ENCODE data around the gene APOBEC3B.
"Not testable (repeated sequence)": the region's sequence is repeated elsewhere in the genome, so short reads cannot be mapped to it uniquely, and the experiment has no call there.

The APOBEC3B gene

DNA sequence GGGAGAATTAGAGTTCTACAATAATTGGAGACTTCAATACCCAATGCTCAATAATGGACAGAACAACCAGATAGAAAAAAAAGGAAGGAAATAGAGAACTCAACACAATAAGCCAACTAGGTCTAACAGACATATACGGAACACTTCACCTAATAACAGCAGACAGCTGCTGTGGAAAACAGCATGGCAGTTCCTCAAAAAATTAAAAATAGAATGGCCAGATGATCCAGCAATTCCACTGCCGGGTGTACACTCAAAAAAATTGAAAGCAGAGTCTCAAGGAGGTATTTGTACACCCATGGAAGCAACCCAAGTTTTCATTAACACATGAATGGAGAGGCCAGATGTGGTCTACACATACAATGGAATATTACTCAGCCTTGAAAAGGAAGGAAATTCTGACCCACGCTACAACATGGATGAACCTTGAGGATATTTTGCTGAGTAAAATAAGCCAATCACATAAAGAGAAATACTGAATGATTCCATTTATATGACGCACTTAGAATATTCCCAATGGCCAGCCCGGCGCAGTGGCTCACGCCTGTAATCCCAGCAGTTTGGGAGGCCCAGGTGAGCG lies 26.2 kb downstream of the APOBEC3B start:
- H3K9ac ChIP-seq (ENCODE audit: low read depth, low read length); H3K27me3 ChIP-seq (ENCODE audit: control insufficient read depth, insufficient read depth, low read length); H3K4me3 ChIP-seq (ENCODE audit: low read depth, low read length); H3K4me1 ChIP-seq (ENCODE audit: control insufficient read depth, insufficient read depth, low read length); H3K9me3 ChIP-seq (ENCODE audit: control insufficient read depth, insufficient read depth, low read length); H3K27ac ChIP-seq (ENCODE audit: low read depth, low read length); H3K36me3 ChIP-seq (ENCODE audit: control insufficient read depth, insufficient read depth, low read length): not testable (repeated sequence)

- Histone ChIP-seq H3K27me3 (ENCODE audit: control insufficient read depth, insufficient read depth, low read length) (no peaks in the 10 kb centered on the region), H3K4me3 (ENCODE audit: low read depth, low read length) (no peak overlapping the region), H3K9ac (ENCODE audit: low read depth, low read length) (no peak overlapping the region)
Observed at GRCh38 chr22:39010946-39011345, 28.8 kb downstream of the APOBEC3B start.

DNA sequence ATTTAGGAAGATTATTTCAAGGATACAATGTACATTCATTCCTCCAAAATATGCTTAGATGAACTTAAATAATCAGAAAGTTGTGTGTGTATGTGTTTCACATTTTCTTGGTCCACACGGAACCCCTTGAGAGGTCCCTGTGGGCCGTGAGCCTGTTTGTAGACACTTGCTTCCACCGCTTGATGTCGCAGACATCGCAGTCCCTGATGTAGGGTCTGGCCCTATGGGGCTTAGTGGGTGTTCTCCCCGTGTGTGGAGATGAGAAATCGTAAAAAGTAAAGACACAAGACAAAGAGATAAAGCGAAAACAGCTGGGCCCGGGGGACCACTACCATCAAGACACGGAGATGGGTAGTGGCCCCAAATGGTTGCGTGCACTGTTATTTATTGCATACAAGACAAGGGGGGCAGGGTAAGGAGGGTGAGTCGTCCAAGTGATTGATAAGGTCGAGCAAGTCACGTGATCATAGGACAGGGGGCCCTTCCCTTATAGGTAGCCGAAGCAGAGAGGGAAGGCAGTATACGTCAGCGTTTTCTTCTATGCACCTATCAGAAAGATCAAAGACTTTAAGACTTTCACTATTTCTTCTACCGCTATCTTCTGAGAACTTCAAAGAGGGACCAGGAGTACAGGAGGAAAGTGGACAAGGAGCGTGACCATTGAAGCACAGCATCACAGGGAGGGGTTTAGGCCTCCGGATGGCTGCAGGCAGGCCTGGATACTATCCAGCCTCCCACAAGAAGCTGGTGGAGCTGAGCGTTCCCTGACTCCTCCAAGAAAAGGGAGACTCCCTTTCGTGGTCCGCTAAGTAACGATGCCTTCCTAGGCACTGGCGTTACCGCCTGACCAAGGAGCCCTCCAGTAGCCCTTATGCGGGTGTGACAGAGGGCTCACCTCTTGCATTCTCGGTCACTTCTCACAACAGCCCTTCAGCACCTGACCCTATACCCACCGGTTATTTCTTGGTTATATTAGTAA lies 30.7 kb downstream of the APOBEC3B start:
- peaks cover 28% of the 10 kb centered on the region for H3K4me1 ChIP-seq (ENCODE audit: control insufficient read depth, insufficient read depth, low read length)
- H3K27ac ChIP-seq (ENCODE audit: low read depth, low read length) = no peak overlapping the region
- H3K9ac ChIP-seq (ENCODE audit: low read depth, low read length) = no peak overlapping the region
- no peaks in the 10 kb centered on the region for H3K27me3 ChIP-seq (ENCODE audit: control insufficient read depth, insufficient read depth, low read length)
- H3K36me3 ChIP-seq (ENCODE audit: control insufficient read depth, insufficient read depth, low read length) = no peaks in the 10 kb centered on the region
- no peaks in the 10 kb centered on the region for H3K9me3 ChIP-seq (ENCODE audit: control insufficient read depth, insufficient read depth, low read length)
- no peak overlapping the region for H3K4me3 ChIP-seq (ENCODE audit: low read depth, low read length)

More at GRCh38 chr22:39010946-39011345, 28.8 kb downstream of the APOBEC3B start:
- Histone ChIP-seq H3K9me3 (ENCODE audit: control insufficient read depth, insufficient read depth, low read length) (no peaks in the 10 kb centered on the region), H3K36me3 (ENCODE audit: control insufficient read depth, insufficient read depth, low read length) (no peaks in the 10 kb centered on the region), H3K27ac (ENCODE audit: low read depth, low read length) (no peak overlapping the region), H3K4me1 (ENCODE audit: control insufficient read depth, insufficient read depth, low read length) (peaks cover 23% of the 10 kb centered on the region)

- peak overlapping the region; percentile 76 for H3K27ac ChIP-seq (ENCODE audit: low read depth, low read length)
- H3K9ac ChIP-seq (ENCODE audit: low read depth, low read length) = not testable (repeated sequence)
Observed at GRCh38 chr22:39013561-39013941, 31.4 kb downstream of the APOBEC3B start.

GRCh38 chr22:39013942-39014722 lies 32.0 kb downstream of the APOBEC3B start, which contains the start of gene APOBEC3C:
TSS of gene APOBEC3C (plus strand) at chr22:39014257. CDS start at chr22:39014363, 106 bp downstream.
- peak within 1 kb of the TSS; percentile 76 for H3K27ac ChIP-seq (ENCODE audit: low read depth, low read length)
- no peaks in the 10 kb centered on the region for H3K36me3 ChIP-seq (ENCODE audit: control insufficient read depth, insufficient read depth, low read length)
- peak within 1 kb of the TSS; percentile 9; the same call in 1 of the 2 replicates for H3K9ac ChIP-seq (ENCODE audit: low read depth, low read length)
- H3K9me3 ChIP-seq (ENCODE audit: control insufficient read depth, insufficient read depth, low read length) = no peaks in the 10 kb centered on the region
- peaks cover 40% of the 10 kb centered on the region for H3K4me1 ChIP-seq (ENCODE audit: control insufficient read depth, insufficient read depth, low read length)
- peak within 1 kb of the TSS; percentile 39 for H3K4me3 ChIP-seq (ENCODE audit: low read depth, low read length)
- no peaks in the 10 kb centered on the region for H3K27me3 ChIP-seq (ENCODE audit: control insufficient read depth, insufficient read depth, low read length)

More at GRCh38 chr22:39013561-39013941, 31.4 kb downstream of the APOBEC3B start:
- not testable (repeated sequence) for H3K36me3 ChIP-seq (ENCODE audit: control insufficient read depth, insufficient read depth, low read length); H3K27me3 ChIP-seq (ENCODE audit: control insufficient read depth, insufficient read depth, low read length); H3K9me3 ChIP-seq (ENCODE audit: control insufficient read depth, insufficient read depth, low read length); H3K4me3 ChIP-seq (ENCODE audit: low read depth, low read length)
- peaks cover 35% of the 10 kb centered on the region for H3K4me1 ChIP-seq (ENCODE audit: control insufficient read depth, insufficient read depth, low read length)

- not testable (repeated sequence) for H3K36me3 ChIP-seq (ENCODE audit: control insufficient read depth, insufficient read depth, low read length); H3K27me3 ChIP-seq (ENCODE audit: control insufficient read depth, insufficient read depth, low read length); H3K9me3 ChIP-seq (ENCODE audit: control insufficient read depth, insufficient read depth, low read length); H3K9ac ChIP-seq (ENCODE audit: low read depth, low read length)
- Histone ChIP-seq H3K27ac (ENCODE audit: low read depth, low read length) (peak overlapping the region; percentile 76), H3K4me3 (ENCODE audit: low read depth, low read length) (peak overlapping the region; percentile 39; the same call in 1 of the 2 replicates), H3K4me1 (ENCODE audit: control insufficient read depth, insufficient read depth, low read length) (peaks cover 41% of the 10 kb centered on the region)
Observed at GRCh38 chr22:39014723-39015121, 32.6 kb downstream of the APOBEC3B start.

GRCh38 chr22:39016592-39016991 lies 34.4 kb downstream of the APOBEC3B start:
- H3K4me1 ChIP-seq (ENCODE audit: control insufficient read depth, insufficient read depth, low read length) = peaks cover 43% of the 10 kb centered on the region
- no peaks in the 10 kb centered on the region for H3K36me3 ChIP-seq (ENCODE audit: control insufficient read depth, insufficient read depth, low read length)
- H3K9ac ChIP-seq (ENCODE audit: low read depth, low read length) = no peak overlapping the region
- H3K4me3 ChIP-seq (ENCODE audit: low read depth, low read length) = no peak overlapping the region
- no peaks in the 10 kb centered on the region for H3K9me3 ChIP-seq (ENCODE audit: control insufficient read depth, insufficient read depth, low read length)
- H3K27ac ChIP-seq (ENCODE audit: low read depth, low read length) = no peak overlapping the region
- H3K27me3 ChIP-seq (ENCODE audit: control insufficient read depth, insufficient read depth, low read length) = no peaks in the 10 kb centered on the region

- Histone ChIP-seq H3K9ac (ENCODE audit: low read depth, low read length) (peak overlapping the region; percentile 54), H3K27me3 (ENCODE audit: control insufficient read depth, insufficient read depth, low read length) (no peaks in the 10 kb centered on the region), H3K9me3 (ENCODE audit: control insufficient read depth, insufficient read depth, low read length) (no peaks in the 10 kb centered on the region), H3K4me1 (ENCODE audit: control insufficient read depth, insufficient read depth, low read length) (peaks cover 50% of the 10 kb centered on the region), H3K4me3 (ENCODE audit: low read depth, low read length) (peak overlapping the region; percentile 60), H3K27ac (ENCODE audit: low read depth, low read length) (peak overlapping the region; percentile 66), H3K36me3 (ENCODE audit: control insufficient read depth, insufficient read depth, low read length) (no peaks in the 10 kb centered on the region)
Observed at GRCh38 chr22:39017596-39018365, 35.6 kb downstream of the APOBEC3B start.

DNA sequence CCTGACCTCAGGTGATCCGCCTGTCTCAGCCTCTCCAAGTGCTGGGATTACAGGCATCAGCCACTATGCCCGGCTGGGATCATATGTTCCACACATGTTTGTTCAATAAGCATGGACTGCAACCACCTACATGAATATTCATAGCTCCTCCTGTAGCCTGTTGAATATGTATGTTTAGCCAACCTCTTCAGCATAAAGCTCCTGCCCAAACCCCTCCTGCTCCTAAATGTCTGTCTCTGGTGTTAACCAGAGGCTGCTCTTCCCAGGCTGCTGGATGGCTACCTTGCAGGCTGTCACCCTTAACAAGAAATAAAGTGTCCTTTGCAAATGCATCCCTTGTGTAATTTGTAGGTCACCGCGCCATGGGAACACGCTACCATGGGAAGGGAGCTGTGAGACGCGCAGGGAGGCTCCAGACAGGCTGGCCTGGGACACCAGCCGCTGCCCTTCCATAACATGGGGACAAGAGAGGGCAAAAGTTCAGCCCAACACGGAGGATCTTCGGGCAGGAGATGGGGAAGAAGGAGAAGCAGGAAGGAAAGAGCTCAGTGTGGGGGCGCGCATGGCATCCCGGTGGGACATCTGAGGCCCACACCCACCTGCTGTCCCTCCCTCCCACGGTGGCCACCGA lies 38.0 kb downstream of the APOBEC3B start:
- not testable (repeated sequence) for H3K36me3 ChIP-seq (ENCODE audit: control insufficient read depth, insufficient read depth, low read length); H3K9me3 ChIP-seq (ENCODE audit: control insufficient read depth, insufficient read depth, low read length); H3K27me3 ChIP-seq (ENCODE audit: control insufficient read depth, insufficient read depth, low read length); H3K9ac ChIP-seq (ENCODE audit: low read depth, low read length)
- Histone ChIP-seq H3K27ac (ENCODE audit: low read depth, low read length) (peak overlapping the region; percentile 62), H3K4me1 (ENCODE audit: control insufficient read depth, insufficient read depth, low read length) (peaks cover 32% of the 10 kb centered on the region), H3K4me3 (ENCODE audit: low read depth, low read length) (peak overlapping the region; percentile 41; the same call in 1 of the 2 replicates)
